H54 (cell line): ENCODE results near the gene NCOA1.
"Not testable (repeated sequence)": the region's sequence is repeated elsewhere in the genome, so short reads cannot be mapped to it uniquely, and the experiment has no call there.

Experiments
- DNase-seq: peaks from one replicate; pipeline ENCODE4 v3.0.0; 2011; ENCODE audit warnings: low spot score, mixed read lengths; ENCODE audit not compliant: insufficient read length
- FAIRE-seq: peaks from 3 replicates; lab custom pipeline; 2011; peaks lifted over from hg19 to GRCh38; lab: Jason Lieb, UNC
- POLR2A ChIP-seq: IDR thresholded peaks from 2 replicates; pipeline ENCODE4 v1.6.1; 2011; ENCODE audit warnings: low read depth, mild to moderate bottlenecking, low read length

The NCOA1 gene

DNA sequence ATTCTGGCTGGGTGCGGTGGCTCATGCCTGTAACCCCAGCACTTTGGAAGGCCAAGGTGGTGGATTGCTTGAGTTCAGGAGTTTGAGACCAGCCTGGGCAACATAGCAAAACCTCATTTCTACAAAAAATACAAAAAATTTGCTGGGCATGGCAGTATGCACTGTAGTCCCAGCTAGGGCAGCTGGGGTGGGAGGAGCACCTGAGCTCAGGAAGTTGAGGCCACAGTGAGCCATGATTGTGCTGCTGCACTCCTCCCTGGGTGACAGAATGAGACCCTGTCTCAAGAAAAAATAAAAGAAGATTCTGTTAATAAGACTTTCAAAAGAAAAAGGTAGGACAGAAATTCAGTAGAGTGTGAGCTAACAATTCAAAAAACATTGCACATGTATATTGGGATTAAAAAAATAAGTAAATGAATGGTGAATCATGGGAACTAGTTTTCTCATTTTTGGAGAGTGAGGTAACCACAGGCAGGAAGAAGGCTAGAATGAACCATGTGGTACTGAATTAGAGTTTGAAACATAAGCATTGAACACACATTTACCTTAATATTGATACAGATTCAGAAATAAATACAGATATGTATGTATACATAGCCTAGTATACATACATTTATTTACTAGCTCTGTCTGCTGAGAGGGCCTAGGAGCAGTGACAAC is 53.5 kb downstream of the NCOA1 start:
- FAIRE-seq, result no peak
- DNase-seq, result no peak
- no peak for TF ChIP-seq POLR2A

DNA sequence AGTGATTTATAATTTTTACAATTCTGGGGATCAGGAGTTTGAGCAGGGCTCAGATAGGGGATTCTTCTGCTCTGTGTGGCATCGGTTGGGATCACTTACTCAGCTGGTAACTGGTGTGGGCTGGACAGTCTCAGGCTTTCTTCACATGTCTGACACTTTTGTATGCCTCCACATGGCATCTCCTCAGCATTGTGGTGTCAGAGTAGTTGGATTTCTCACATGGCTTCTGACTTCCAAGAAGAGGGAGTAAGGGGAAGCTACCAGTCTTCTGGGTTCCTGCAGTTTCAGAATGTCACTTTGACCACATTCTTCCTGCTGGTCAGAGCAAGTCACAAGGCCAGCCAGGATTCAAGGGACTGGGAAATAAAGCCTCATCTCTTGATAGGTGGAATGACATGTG is 55.6 kb downstream of the NCOA1 start:
- no peak for TF ChIP-seq POLR2A
- DNase-seq (no peak), FAIRE-seq (no peak)

DNA sequence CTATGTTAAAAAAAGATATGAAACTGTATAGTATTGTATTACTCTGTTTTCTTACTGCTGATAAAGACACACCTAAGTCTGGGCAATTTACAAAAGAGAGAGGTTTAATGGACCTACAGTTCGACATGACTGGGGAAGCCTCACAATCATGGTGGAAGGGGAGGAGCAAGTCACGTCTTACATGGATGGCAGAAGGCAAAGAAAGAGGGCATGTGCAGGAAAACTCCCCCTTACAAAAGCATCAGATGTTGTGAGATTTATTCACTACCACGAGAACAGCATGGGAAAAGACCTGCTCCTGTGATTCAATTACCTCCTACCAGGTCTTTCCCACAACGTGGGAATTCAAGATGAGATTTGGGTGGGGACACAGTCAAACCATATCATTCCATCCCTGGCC is 57.0 kb downstream of the NCOA1 start:
- FAIRE-seq (no peak), DNase-seq (no peak)
- TF ChIP-seq POLR2A, result no peak

DNA sequence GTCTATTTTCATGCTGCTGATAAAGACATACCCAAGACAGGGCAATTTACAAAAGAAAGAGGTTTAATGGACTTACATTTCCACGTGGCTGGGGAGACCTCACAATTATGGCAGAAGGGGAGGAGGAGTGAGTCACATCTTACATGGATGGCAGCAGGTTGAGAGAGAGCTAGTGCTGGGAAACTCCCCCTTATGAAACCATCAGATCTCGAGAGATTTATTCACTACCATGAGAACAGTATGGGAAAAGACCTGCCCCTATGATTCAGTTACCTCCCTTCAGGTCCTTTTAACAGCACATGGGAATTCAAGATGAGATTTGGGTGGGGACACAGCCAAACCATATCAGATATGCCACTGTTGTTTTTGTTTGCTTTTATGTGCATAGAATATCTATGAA is 59.2 kb downstream of the NCOA1 start:
- DNase-seq, FAIRE-seq: not testable (repeated sequence)

DNA sequence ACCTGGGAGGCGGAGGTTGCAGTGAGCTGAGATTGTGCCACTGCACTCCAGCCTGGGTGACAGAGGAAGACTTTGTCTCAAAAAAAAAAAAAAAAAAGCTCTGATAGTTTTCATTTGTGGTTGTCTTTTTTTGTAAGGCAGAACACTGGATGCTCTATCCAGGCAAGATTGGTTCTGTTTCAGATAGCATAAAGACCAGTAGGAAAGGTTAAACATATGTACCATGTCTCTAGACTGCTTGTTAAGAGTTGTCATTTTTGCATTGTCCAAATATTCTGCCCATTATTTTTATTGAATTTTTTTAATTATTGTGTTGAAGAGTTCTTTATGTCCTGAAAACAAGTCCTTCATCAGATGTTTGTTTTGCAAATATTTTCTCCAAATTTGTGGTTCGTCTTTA is 60.0 kb downstream of the NCOA1 start:
- FAIRE-seq (no peak), DNase-seq (no peak)
- no peak for TF ChIP-seq POLR2A

DNA sequence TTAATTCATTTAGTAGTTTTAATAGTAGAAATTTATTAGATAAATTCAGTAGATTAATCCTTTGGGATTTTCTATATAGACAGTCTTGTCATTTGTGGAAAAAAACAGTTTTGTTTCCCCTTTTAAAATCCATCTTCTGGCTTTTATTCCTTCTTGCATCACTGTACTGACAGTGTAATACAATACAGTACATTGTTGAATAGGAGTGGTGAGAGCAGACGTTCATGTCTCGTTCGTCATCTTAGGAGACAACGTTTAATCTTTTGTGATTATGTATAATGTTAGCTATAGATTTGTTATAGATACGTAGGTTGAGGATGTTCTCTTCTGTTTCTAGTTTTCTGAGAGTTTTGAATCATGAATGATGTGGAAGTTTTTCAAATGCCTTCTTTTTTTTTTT is 61.8 kb downstream of the NCOA1 start:
- FAIRE-seq (no peak), DNase-seq (no peak)
- TF ChIP-seq POLR2A, result no peak

DNA sequence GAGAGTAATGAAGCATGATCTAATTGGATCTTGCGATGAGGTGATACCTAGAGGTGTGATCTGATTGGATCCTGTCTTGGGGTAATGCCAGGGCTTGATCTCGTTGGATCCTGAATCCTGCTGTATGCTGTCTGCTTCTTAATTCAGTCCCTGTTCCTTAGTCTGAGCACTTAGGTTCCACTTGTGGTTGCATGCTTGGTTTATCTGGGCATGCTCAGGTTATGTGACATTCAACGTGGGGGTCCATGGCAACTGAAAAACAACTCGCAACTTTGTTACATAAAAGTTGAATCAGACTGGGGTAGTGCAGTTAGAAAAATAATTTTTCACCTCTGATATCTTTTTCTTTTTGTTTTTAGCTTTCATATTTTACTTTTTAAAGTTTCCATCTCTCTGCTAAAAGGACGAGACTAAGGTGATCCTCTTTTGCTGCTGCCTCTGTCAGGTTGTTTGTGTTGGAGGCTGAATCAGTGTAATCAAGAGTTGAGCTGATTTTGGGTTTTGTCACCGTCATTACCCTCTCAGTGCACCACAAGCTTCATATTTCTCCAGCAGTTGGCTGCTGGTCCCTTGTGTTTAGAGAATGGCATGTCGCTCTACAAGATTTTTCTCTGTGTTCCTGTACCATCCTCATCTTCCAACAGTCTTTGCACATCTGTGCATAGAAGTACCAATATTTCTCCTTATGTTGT is 67.9 kb downstream of the NCOA1 start:
- FAIRE-seq (no peak), DNase-seq (no peak)
- TF ChIP-seq POLR2A, result no peak

DNA sequence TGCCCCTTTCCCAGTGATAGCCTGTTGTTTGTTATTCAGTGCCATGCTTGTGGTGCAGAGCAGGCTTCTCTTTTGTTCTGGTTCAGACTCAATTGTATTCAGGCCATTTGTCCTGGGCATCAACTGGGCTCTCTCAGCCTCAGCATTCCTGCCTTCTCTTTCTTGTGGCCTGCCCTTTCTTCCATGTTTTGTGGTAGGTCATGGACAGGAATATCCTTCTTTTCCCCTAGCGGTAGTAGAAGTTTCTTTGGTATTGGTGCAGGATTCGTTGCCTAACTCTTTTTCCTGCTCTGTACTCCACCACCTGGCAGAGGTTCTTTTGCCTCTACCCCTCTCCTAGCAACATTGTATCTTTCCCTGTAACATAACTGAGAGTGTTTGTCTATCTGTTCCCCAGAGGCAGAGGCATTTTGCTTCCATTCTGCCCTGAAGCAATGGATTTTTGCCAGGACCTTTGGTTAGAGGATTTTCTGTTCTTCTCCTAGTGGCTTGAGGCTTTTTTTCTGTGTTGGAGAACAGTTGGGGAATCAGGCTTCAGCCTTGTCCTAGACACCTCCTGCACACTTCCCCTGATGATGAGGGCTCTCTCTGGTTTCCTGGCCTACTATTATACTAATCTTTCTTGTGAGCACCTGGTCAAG is 68.5 kb downstream of the NCOA1 start:
- no peak for DNase-seq
- FAIRE-seq, result no peak
- TF ChIP-seq POLR2A, result no peak

DNA sequence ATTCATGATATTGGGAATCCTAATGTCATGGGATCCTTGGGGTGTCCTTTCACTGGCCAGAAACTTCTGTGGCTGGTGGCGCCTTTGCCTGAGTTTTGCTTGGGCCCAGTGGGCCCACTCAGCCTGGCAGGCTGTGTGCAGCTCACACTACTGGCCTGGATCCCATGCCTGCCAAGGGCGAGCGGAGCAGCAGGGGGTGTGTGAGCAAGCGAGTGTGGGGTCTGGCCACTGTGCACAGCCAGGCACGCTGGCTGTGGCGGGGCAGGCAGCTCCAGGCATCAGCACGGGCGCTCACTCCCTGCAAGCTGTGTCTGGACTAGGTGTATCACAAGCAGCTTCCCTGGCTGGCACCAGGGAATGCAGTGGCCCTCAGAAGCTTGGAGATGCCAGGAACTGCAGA is 74.5 kb downstream of the NCOA1 start:
- DNase-seq (no peak), FAIRE-seq (no peak)
- TF ChIP-seq POLR2A, result no peak

DNA sequence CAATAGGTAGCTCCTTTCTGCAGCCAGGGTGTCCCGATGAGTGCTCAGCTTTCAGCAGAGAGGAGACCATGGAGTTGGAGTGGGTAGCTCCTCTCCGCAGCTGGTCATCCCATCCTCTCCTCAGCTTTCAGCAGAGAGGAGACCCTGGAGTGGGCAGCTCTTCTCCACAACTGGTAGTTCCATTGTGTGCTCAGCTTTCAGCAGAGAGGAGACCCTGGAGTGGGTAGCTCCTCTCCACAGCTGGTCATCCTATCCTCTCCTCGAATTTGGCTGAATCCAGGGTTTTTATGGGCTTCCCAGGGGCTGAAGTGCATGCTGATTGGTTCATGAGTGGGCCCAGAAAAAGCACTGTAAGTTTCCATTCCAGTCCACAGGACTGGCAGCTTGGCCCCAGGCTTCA is 75.2 kb downstream of the NCOA1 start:
- DNase-seq (no peak), FAIRE-seq (no peak)
- no peak for TF ChIP-seq POLR2A

DNA sequence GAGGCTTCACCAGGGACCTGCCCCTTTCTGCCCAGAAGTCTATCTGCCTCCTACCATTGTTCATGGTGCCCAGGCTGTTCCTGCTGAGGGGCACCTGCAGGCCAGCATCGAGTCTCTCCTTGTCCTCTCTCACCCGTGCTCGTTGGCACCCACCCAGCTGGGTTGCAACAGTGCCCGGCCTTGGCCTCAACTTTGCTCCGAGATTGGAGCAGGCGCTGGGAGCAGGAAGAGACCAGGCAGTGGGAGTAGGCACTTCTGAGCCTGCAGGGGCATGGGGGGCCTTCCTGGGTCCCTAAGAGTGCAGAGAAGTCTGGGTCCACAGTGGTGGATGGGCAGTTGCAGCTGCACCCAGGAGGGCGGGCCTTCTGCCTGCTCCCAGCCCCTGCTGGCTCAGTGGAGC is 75.6 kb downstream of the NCOA1 start:
- FAIRE-seq, result no peak
- no peak for TF ChIP-seq POLR2A
- no peak for DNase-seq

DNA sequence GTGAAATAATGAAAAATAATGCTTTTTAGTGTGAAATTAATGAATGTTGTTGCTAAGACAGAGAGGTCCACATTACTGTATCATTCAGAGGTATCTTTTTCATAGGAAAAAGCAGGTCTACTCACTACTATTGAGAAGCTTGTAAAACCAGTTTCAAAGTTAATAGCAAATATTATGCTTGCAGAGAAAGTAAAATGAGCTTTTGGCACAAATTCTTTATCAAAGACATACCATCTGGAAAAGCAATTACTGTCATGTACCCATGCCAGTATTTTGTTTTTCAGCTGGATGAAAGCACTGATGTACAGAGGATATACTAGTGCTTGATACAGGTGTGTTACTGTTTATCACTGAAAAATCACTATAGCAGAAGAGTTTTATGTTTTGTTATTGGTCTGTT is 77.5 kb downstream of the NCOA1 start:
- no peak for TF ChIP-seq POLR2A
- FAIRE-seq (no peak), DNase-seq (no peak)

DNA sequence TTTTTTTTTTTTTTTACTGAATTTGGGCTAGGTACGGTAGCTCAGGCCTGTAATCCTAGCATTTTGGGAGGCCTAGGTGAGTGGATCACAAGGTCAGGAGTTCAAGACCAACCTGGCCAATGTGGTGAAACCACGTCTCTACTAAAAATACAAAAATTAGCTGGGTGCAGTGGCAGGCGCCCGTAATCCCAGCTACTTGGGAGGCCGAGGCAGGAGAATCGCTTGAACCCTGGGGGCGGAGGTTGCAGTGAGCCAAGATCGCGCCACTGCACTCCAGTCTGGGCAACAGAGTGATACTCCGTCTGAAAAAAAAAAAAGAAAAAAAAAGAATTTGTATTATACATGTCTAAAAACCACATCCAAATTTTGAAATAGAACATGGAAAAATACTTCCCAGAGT is 78.5 kb downstream of the NCOA1 start:
- FAIRE-seq, result not testable (repeated sequence)

DNA sequence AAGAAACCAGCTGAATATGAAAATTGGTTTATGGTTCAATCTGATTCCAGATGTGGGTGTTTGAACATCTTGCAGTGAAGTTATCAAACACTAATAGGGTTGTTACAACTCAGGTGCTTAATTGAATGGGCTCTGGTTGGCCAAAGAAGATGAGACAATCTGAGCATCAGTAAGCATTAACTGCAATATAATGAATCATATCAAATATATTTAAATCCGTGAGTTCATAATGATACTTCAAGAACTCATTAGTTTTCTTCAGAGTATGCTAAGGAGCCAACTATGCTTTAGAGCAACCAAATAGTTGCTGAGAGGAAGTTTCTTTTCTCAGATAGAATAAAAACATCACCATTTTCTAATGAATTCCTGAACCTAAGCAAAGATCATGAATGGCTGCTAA is 79.2 kb downstream of the NCOA1 start:
- DNase-seq (no peak), FAIRE-seq (no peak)
- no peak for TF ChIP-seq POLR2A

More for the DNA sequence above, 78.5 kb downstream of the NCOA1 start:
- DNase-seq, result not testable (repeated sequence)
